ENCODE measurements around the gene GLOD4.

DNA sequence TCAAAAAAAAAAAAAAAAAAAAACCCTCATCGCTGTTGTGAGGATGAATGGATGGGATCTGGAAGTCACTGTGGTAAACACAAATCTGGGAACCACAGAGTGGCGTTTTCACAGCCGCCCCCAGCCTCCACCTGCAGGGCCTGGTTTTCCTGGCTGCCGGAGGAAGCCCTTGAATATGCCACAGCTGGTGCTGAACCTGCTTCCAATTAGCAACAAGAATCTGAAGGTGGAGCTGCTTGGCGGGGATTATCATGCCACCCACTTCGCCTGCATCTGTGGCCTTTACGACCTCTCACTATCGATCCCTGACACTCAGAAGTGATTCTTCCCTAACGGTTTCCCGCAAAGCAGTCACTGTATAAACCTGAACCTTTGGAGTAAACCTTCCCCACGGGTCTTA lies 16.2 kb upstream of the GLOD4 start:
- TF ChIP-seq CTCF (IDR thresholded peaks at IDR 0.05) (no peak), EP300 (IDR thresholded peaks at IDR 0.05) (no peak)

All from ovary (tissue), 3 donors.